Natural killer cell (primary cell): ENCODE data around the gene CFAP99. TPM values are rescaled to one million over a fixed set of nuclear protein-coding genes. Genes with fewer than 3 reads are reported as not detected.

Source experiments
- ATAC-seq, 3 donors: fragments of 150-1000 bp in 2 of 3; fragments of 200-7000 bp in 1 of 3; cut with Tn5 transposase; 1 replicate in 1 of 3; 2 replicates in 2 of 3; pipeline ENCODE4 v1.10.0; 2021; ENCODE audit warnings: mild to moderate bottlenecking in 2 of 3, moderate library complexity in 2 of 3
- DNase-seq, 2 donors: peaks; one replicate each; pipeline versions ENCODE4 v3.0.0 to v3.0.0-alpha.2; 2013 to 2021; ENCODE audit warnings: mixed read lengths in 1 of 2
- H3K27ac ChIP-seq: one replicate; pipeline ENCODE4 v1.5.1; 2013; ENCODE audit warnings: mild to moderate bottlenecking, low read length
- H3K27me3 ChIP-seq: one replicate; pipeline ENCODE4 v1.6.1; 2013; ENCODE audit warnings: low read length; ENCODE audit not compliant: control insufficient read depth, insufficient read depth
- H3K36me3 ChIP-seq: one replicate; pipeline ENCODE4 v1.6.1; 2013; ENCODE audit warnings: low read length; ENCODE audit not compliant: control insufficient read depth, insufficient read depth
- H3K4me1 ChIP-seq: one replicate; pipeline ENCODE4 v1.6.1; 2013; ENCODE audit warnings: low read length; ENCODE audit not compliant: control insufficient read depth, insufficient read depth
- H3K4me3 ChIP-seq: one replicate; pipeline ENCODE4 v1.5.1; 2013; ENCODE audit warnings: low read length
- H3K9me3 ChIP-seq: one replicate; pipeline ENCODE4 v1.6.1; 2013; ENCODE audit warnings: low read length; ENCODE audit not compliant: control insufficient read depth, insufficient read depth
- H3K27ac Mint-ChIP-seq, 2 donors: one replicate each; pipeline ENCODE4 v1.8.0; 2022; ENCODE audit warnings: mild to moderate bottlenecking in 2 of 2, mixed read lengths in 2 of 2, moderate library complexity in 1 of 2
- H3K27me3 Mint-ChIP-seq, 2 donors: one replicate each; pipeline ENCODE4 v1.8.0; 2022; ENCODE audit warnings: low read depth in 2 of 2, mixed read lengths in 2 of 2
- H3K36me3 Mint-ChIP-seq: one replicate; pipeline ENCODE4 v1.8.0; 2022; ENCODE audit warnings: mixed read lengths
- H3K4me1 Mint-ChIP-seq, 2 donors: one replicate each; pipeline ENCODE4 v1.8.0; 2022; ENCODE audit warnings: mixed read lengths in 2 of 2
- H3K4me3 Mint-ChIP-seq: one replicate; pipeline ENCODE4 v1.8.0; 2022; ENCODE audit warnings: mild to moderate bottlenecking, moderate library complexity, mixed read lengths
- H3K9me3 Mint-ChIP-seq, 2 donors: one replicate each; pipeline ENCODE4 v1.8.0; 2022; ENCODE audit warnings: mixed read lengths in 2 of 2
- CTCF ChIP-seq: fragments of 200-600 bp; IDR thresholded peaks from one replicate; pipeline ENCODE4 v1.8.0; 2022; ENCODE audit warnings: antibody characterized with exemption
- WGBS: methylation state at CpG from one replicate; pipeline ENCODE4 v1.1.7; 2013; ENCODE audit warnings: missing lambda C conversion rate; ENCODE audit not compliant: insufficient coverage; 5-methylcytosine and 5-hydroxymethylcytosine counted together
- intact Hi-C: fragments of 100-400 bp; cut with micrococcal nuclease; formaldehyde crosslinking; loops from one replicate; pipeline ENCODE4 v1.14.2; 2022
- total RNA-seq, 4 donors: library from RNA; stranded (reverse); fragments of 120-200 nt in 1 of 4; gene quantifications; one replicate each; pipeline versions ENCODE4 v1.2.3 to v1.2.4, GENCODE V29; 2013 to 2022

CFAP99 gene
- total RNA-seq, 3 donors from 2014 or later (not counting 1 experiment from before 2014, with no cell fraction given), result not detected

GRCh38 chr4:2416564-2417225 is 2.1 kb upstream of the CFAP99 start:
- peak in 1 of 2 donors; percentile 64 for DNase-seq
- H3K4me1 Mint-ChIP-seq, result peaks cover 63 to 71% of the 10 kb centered on the region in 2 donors
- H3K36me3 Mint-ChIP-seq, result no peaks in the 10 kb centered on the region
- H3K36me3 ChIP-seq, result no peaks in the 10 kb centered on the region
- H3K27me3 Mint-ChIP-seq, result peaks cover 14 to 15% of the 10 kb centered on the region in 2 donors
- intact Hi-C loops, result no loop called here
- peaks cover 23% of the 10 kb centered on the region for H3K27me3 ChIP-seq
- ATAC-seq, result no peak
- no peaks in the 10 kb centered on the region for H3K9me3 ChIP-seq
- H3K27ac ChIP-seq, result peak overlapping the region; percentile 40
- peak overlapping the region; percentile 87 for H3K4me3 Mint-ChIP-seq
- WGBS, result 3% methylated on average over 55 of the region's 55 CpGs
- no peak for TF ChIP-seq CTCF
- H3K9me3 Mint-ChIP-seq, result no peaks in the 10 kb centered on the region
- peaks cover 63% of the 10 kb centered on the region for H3K4me1 ChIP-seq
- H3K27ac Mint-ChIP-seq, result peak overlapping the region; percentile 76 to 100
- H3K4me3 ChIP-seq, result peak overlapping the region; percentile 34

GRCh38 chr4:2417226-2417764 is 1.5 kb upstream of the CFAP99 start:
- intact Hi-C loops, result no loop called here
- H3K4me1 ChIP-seq, result peaks cover 57% of the 10 kb centered on the region
- no peaks in the 10 kb centered on the region for H3K9me3 Mint-ChIP-seq
- H3K27ac ChIP-seq, result no peak overlapping the region
- peaks cover 57 to 65% of the 10 kb centered on the region in 2 donors for H3K4me1 Mint-ChIP-seq
- peak overlapping the region; percentile 45 to 87 for H3K27ac Mint-ChIP-seq
- peaks cover 15 to 16% of the 10 kb centered on the region in 2 donors for H3K27me3 Mint-ChIP-seq
- peak overlapping the region; percentile 36 for H3K4me3 ChIP-seq
- H3K9me3 ChIP-seq, result no peaks in the 10 kb centered on the region
- H3K4me3 Mint-ChIP-seq, result peak overlapping the region; percentile 92
- DNase-seq (peak in 1 of 2 donors; percentile 54), ATAC-seq (no peak)
- peaks cover 25% of the 10 kb centered on the region for H3K27me3 ChIP-seq
- H3K36me3 ChIP-seq, result no peaks in the 10 kb centered on the region
- no peaks in the 10 kb centered on the region for H3K36me3 Mint-ChIP-seq
- TF ChIP-seq CTCF, result no peak
- WGBS, result under 1% methylated on average over 61 of the region's 61 CpGs

GRCh38 chr4:2417765-2418649 is 748 bp upstream of the CFAP99 start, which contains the start of gene ZFYVE28:
Gene ZFYVE28 (minus strand): TSS chr4:2418645. CDS start chr4:2418323, 322 bp downstream.
- Histone ChIP-seq H3K27ac (peak within 1 kb of the TSS; percentile 78), H3K9me3 (no peaks in the 10 kb centered on the region), H3K36me3 (no peaks in the 10 kb centered on the region), H3K4me1 (peaks cover 50% of the 10 kb centered on the region), H3K27me3 (peaks cover 25% of the 10 kb centered on the region), H3K4me3 (peak within 1 kb of the TSS; percentile 36)
- peak within 1 kb of the TSS; percentile 92 for H3K4me3 Mint-ChIP-seq
- no peaks in the 10 kb centered on the region for H3K36me3 Mint-ChIP-seq
- ATAC-seq (no peak), DNase-seq (peak in 1 of 2 donors; percentile 39)
- WGBS, result under 1% methylated on average over 90 of the region's 90 CpGs
- H3K27me3 Mint-ChIP-seq, result peaks cover 16 to 20% of the 10 kb centered on the region in 2 donors
- intact Hi-C loops, result loop anchor here (1.0 to 2.0 kb wide), 2 partner anchors 176 to 545 kb away; partner anchors contain the start of genes GRK4, HAUS3, NOP14 and POLN
- H3K4me1 Mint-ChIP-seq, result peaks cover 50 to 58% of the 10 kb centered on the region in 2 donors
- H3K9me3 Mint-ChIP-seq, result no peaks in the 10 kb centered on the region
- H3K27ac Mint-ChIP-seq, result peak within 1 kb of the TSS; percentile 87 to 88
- no peak for TF ChIP-seq CTCF
